ENCODE results near the gene LTA4H.

Gene LTA4H

DNA sequence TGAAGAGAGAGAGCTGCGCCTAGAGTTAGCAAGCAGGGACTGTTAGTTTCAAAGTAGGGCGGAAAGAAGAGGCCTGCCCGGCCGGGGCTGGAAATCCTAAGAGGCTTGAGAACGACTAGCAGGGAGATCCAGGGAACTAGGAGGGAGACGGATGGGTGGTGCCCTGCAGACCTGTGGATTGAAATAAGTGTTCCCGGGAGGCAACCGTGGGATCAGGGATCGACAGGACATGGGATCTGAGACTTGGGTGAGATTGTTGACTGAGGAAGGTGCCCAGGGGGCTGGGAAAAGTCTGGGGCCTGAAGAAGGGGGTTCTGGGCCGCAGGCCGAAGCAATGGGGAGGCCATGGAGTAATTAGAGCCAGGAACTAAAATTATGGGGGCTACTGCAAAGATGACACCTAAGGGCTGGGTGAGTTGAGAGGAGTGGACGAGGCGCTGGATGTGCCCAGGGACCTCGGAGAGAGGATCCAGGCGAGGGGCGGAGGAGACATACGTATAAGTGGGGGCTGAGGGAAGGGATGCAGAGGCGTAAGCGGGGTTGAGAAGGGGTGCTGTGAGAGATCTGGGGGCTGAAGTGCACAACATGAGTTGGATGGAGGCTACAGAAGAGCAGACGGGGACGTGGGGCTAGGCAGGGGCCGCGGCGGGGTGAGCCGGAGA lies 635 bp downstream of the LTA4H start:
- DNase-seq (ENCODE audit: low read depth), result no peak

DNA sequence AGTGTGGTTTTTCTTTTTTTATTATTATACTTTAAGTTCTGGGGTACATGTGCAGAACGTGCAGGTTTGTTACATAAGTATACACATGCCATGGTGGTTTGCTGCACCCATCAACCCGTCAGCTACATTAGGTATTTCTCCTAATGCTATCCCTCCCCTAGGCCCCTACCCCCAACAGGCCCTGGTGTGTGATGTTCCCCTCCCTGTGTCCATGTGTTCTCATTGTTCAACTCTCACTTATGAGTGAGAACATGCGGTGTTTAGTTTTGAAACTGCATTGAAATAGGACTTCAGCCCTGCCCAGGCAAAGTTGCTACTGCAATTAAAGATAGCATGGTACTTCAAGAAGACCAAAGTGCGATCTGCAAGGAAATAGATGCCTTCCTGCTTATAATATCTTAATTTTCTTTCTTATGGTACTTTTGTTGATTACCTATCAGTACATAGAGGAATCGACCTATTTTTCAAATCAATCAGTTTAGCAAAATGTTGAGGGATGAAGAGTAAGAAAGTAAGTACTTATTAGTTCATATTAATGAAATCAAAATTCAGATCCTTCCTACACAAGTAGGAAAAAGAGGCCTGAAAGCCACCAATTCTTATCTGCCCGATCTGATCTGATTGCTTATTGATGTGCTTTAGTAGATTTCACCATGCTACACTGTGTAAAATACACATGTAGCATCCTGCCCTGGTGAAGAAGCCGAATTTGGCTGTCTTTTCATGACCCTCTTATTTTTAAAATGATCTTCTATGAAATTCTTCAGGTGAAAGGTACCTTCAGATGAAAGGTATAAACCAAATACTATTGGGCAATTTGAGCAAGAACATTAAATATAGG lies 1.6 kb downstream of the LTA4H start:
- no peak for DNase-seq (ENCODE audit: low read depth)

- DNase-seq (ENCODE audit: low read depth), result no peak
Observed at GRCh38 chr12:96029826-96030225, 5.6 kb downstream of the LTA4H start.

GRCh38 chr12:96028538-96028937 lies 6.8 kb downstream of the LTA4H start:
- DNase-seq (ENCODE audit: low read depth), result no peak

DNA sequence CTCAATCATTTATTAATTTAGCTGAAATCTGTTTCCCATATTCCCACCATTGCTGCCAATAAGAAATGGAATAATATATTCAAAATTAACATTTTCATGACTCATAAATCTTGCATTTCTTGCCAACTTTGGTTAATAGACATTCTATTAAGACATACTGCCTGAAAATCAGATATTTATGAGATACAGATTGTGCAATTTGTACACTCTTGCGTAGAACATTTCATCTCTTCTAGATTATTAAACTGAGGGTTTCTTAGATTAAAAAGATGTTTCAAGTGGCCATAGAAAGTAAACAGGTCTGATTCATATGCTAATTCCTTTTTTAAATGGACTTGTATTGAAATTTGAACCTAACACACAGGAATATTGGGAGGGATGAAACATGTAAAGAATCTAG lies 9.1 kb downstream of the LTA4H start:
- no peak for DNase-seq (ENCODE audit: low read depth)

DNA sequence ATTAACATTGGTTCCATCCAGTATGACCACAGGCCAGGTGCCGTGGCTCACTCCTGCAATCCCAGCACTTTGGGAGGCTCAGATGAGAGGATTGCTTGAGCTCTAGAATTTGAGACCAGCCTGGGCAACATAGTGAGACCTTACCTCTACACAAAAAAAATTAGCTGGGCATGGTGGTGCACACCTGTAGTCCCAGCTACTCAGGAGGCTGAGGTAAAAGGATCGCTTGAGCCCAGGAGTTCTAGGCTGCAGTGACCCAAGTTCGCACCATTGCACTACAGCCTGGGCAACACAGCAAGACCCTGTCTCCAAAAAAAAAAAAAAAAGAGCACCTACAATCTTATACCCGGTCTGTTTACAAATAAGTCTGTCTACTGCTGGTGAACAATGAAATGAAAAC lies 9.9 kb downstream of the LTA4H start:
- no peak for DNase-seq (ENCODE audit: low read depth)

DNA sequence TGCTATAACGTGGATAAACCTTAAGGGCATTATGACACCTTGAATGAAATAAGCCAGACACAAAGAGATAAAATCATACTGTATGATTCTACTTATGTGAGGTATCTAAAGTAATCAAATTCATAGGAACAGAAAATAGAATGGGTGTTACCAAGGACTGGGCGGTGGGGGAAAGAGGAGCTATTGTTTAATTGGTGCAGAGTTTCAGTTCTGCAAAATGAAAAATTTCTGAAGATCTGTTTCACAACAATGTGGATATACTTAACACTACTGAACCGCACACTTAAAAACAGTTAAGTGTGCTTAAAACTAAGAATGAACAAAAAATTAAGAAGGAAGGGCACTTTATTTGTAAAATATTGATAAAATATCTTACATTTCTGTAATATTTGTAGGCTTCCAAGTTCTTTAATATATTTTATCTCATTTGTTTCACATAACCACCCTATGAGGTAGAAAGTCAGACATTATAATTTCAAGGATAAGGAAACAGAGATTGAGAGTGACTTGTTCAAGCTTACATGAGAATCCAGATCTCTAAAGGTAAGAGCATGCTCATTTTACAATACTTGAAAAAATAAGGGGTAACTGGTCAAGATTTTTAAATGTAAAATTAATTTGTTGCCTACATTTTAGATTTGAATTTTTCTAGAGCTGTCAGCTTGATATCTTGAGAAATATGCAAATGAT lies 14.9 kb downstream of the LTA4H start:
- DNase-seq (ENCODE audit: low read depth), result no peak

- no peak for DNase-seq (ENCODE audit: low read depth)
Observed at GRCh38 chr12:96015672-96016071, 19.7 kb downstream of the LTA4H start.

DNA sequence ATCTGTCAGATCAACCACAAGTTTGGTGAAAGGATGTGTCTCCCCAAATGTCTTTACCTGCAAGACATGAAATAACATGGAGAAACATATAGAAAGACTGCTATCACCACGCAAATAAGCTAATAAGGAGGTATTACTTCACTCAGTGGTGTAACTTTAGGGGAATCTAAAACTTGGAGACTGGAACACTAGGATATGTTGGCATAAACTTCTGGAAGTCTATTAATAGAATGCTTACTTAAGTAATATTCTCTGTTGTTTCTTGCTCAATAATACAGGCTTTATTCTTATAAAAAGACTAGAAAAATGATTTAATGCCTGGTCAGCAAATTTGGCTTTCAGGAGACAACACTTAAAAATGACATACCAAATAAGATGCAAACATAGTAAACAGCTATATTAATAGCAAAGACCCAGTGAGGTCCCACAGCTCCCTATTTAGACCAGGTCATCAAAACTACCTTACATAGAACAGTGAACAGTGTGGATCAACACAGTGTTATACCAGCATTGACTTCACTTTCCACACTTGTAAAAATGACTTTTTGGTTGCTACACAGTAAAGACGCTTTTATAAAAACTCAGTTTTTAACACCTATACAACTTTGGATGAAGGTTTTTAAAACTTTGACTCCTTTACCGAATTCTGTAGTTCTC lies 20.3 kb downstream of the LTA4H start:
- DNase-seq (ENCODE audit: low read depth), result no peak

GRCh38 chr12:96007729-96008128 lies 27.7 kb downstream of the LTA4H start:
- no peak for DNase-seq (ENCODE audit: low read depth)

DNA sequence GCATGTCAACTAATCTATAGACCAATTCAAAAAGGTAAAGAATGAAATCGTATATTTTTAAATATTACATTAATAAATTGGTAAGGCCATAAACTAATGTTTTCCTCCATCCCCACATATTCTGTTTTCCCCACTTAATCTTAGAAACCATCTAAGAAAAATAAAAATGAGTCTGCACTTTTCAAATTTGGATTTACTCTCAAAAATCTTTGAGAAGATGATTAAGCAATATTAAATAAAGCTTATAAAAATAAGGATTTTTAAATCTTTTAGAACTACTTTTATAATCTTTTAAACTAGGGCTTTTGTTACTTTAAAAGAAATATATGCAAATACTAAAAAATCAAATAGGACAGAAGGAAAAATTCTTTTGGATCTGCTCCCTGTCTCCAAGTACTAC lies 28.7 kb downstream of the LTA4H start:
- no peak for DNase-seq (ENCODE audit: low read depth)

- DNase-seq (ENCODE audit: low read depth), result no peak
Observed at GRCh38 chr12:96000858-96001257, 34.5 kb downstream of the LTA4H start.

GRCh38 chr12:95999484-95999883 lies 35.9 kb downstream of the LTA4H start:
- no peak for DNase-seq (ENCODE audit: low read depth)

GRCh38 chr12:95998611-95999286 lies 36.6 kb downstream of the LTA4H start:
- no peak for DNase-seq (ENCODE audit: low read depth)

- DNase-seq (ENCODE audit: low read depth), result no peak
Observed at GRCh38 chr12:95997911-95998510, 37.4 kb downstream of the LTA4H start.

GRCh38 chr12:95997276-95997675 lies 38.1 kb downstream of the LTA4H start:
- no peak for DNase-seq (ENCODE audit: low read depth)

GRCh38 chr12:95996034-95996658 lies 39.2 kb downstream of the LTA4H start, which contains the start of gene HAL:
HAL (minus strand) TSS chr12:95996344; CDS start chr12:95995910, 434 bp downstream.
- no peak for DNase-seq (ENCODE audit: low read depth)

DNA sequence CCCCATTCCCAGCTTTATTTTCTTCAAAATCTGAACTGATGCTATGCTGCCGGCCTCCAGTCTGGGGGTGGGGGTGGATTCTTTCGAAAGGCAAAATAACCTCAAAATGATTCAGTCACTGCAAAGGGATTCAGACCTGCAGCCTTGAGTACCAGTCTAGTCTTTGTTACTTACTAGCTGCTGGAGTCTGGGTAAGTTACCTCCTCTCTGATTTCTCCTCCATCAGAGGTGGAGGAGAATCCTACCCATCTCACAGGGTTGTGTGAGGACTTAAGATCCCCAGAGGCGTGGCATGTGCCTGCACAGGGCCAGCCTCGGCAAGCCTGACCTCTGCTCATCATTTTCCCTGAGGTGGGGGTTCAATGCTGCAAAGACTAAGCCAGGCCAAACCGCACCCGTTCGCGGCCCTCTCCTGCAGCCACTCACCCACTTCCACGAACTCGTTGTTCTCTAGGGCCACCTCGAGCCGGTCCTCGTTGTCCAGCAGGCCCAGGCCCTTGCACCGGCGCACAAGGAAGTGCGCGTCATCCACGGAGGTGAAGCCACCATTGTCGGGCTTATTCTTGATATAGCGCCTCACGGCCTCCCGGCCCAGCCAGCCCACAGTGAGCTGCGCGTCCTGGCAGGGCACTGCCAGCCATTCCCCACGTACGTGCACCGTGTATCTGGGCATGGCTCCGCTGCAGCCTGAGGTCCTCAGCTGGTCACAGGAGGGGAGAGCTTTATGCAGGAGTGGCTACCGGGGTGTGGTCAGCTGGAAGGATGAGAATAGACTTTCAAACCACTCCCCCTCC lies 40.0 kb downstream of the LTA4H start:
- DNase-seq (ENCODE audit: low read depth), result no peak

DNA sequence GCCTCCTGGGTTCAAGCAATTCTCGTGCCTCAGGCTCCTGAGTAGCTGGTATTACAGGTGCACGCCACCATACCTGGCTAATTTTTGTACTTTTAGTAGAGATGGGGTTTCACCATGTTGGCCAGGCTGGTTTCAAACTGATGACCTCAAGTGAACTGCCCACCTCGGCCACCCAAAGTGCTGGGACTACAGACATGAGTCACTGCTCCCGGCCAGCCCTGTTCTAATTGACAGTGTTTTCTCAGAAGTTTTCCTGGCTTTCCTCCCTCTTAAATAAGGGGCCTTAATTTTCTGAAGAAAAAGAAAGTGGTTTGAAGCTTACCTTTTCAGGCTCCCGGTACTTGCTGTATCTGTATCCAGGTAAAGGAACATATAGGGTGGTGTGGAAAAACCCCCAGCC lies 40.9 kb downstream of the LTA4H start:
- DNase-seq (ENCODE audit: low read depth), result no peak

DNA sequence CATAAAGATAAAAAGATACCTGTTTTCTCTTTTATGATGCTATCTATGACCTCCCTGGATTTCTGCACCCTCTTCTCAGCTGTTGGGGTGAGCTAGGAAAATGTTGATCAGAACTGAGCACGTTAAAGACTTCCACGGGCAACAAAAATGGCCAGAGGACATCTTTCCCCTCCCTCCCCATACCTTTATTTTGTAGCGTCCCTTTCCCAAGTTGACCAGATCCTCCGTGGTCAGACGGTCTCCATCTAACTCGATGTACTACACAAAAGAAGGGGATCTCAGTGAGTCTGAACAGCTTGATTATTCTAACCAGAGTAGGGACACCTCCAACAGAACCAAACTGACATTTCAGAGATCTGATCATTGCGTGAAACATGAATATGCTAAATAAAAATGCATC lies 41.5 kb downstream of the LTA4H start:
- no peak for DNase-seq (ENCODE audit: low read depth)
